ENCODE measurements around the gene PHF19.

Gene PHF19

DNA sequence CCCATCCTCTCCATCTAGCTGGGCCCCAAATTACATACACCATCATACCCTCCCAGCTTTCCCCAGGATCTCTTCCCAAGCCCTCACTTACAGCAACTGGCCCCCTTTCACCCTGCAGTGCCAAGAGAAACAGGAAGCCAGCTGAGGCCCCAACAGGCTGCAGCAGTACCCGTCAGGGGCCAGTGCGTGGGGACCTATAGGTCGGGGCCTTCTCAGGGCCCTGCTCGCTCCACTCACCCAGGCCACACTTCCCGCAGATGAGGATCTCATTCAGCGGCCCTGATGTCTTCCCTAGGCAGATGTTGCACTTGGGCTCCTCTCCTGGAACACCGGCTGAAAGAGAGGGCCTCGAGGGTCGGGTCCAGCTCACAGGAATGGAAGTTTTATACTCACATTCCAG lies 6.8 kb downstream of the PHF19 start:
- DNase-seq: no peak

DNA sequence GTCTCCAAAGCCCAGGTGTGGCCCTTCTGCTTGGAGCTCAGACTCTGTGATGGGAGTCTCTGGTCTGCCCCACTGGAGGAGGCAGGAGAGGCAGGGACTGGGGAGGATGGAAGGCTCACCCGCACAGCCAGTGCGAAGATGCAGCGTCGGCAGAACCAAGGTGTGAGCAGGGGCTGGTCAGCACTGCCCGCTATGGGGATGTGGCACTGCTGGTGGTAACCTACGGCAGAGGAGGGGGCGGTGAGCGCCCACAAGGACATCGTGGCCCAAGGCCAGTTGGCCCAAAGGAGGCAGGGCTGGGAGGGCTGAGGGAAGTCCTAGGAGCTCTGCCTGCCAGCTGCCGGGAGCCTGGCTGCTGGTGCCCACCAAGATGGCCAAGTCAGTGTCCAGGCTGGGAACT lies 7.3 kb downstream of the PHF19 start:
- no peak for DNase-seq

DNA sequence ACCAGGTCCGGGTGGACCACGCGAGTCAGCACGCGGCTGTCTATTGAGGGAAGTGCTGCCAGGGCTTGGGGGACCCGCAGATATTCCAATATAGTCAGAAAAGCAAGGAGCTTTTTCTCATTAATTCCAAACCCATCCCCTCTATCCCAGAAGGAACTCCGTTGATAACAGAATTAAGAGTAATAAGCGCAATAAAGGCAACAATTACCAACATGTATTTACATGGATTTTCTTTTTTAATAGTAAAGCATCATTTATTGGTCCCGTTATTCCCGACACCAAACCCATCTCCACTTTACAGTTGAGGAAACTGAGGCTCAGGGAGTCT lies 7.7 kb downstream of the PHF19 start:
- DNase-seq: no peak

DNA sequence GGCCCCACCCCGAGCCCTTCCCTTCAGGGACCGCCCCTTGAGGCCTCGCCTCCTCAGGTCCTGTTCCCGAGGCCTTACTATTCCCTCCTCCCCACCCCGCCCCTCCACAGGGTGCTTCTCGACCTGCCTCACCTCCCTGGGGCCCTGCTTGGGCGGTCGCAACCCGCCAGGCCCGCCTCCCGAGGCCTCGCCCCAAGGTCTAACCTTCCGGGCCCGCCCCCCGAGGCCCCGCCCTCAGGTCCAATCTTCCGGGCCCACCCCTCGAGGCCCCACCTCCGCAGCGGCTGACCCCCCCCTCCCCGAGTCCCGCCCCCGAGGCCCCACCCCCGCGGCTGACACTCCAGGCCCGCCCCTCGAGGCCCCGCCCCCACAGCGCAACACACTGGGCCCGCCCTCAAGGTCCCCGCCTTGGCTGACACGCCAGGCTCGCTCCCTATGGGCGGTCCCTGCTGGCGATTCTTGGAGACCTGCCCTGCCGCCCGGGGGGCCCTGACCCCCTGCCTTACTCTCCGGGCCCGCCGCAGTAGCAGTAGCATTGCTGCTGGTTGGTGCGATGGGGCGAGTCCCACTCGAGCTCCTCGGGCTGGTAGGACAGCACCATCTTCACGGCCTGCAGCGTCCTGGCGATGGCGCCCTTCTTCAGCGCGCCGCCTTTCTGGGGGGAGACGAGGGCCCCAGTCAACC lies 8.2 kb downstream of the PHF19 start:
- peak; percentile 87 for DNase-seq

DNA sequence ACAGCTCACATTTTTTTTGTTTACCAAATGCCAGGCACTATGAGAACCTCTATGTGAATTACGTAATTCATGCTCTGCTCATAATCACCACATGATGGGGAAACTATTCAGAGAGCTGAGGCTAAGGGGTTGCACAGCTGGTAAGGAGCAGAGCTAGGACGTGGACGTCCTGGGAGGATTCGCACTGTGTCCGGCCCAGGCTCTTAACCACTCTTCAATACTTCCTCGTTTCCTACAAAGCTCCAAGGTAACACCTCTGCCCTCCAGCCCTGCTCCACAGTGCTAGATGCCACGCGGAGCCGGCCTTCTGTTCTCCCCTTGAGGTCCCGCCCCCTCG lies 8.7 kb downstream of the PHF19 start:
- DNase-seq: no peak

DNA sequence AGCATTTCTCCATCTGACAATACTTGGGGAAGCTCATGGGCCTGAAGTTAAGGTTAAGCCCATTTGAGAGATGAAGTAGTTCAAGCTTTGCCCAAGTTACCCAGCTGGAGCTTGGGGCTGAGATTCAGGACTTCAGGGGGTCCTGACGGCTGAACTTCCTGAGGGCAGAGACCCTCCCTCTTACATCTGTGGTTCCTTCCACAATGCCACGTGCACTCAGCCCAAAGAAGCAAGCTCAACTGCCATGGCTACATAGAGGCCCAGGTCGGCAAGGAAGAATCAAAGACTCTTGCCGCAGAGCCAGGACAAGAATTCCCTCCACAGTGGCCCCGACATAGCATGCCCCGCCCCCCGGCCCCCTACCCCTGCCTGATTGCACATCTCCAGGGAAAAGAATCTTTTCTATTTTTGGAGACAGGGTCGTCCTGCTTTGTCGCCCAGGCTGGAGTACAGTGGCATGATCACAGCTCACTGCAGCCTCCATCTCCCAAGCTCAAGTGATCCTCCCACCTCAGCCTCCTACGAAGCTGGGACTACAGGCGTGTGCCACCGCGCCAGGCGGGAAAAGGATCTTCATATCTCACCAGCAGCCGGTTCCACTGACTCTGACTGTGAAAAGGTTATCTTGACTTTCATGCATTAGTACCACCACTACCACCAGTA lies 9.2 kb downstream of the PHF19 start:
- DNase-seq: no peak

DNA sequence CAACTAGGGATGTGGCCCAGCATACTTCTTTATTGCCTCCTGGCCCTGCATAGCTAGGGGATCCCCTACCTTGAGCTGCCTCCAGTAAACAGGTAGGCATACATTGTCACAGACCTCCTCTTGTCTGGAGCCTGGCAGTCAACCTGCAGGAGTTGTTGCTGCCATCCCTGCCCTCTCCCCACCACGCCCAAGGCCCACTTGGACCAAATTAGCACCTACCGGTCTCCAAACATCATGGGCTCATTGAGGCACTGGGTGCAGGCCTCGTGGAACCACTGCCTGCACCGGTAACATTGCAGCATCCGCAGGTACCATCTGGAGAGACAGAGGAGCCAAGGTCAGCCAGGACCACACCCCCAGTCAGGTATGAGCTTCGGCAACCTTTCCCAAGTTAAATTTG lies 10.3 kb downstream of the PHF19 start:
- no peak for DNase-seq

DNA sequence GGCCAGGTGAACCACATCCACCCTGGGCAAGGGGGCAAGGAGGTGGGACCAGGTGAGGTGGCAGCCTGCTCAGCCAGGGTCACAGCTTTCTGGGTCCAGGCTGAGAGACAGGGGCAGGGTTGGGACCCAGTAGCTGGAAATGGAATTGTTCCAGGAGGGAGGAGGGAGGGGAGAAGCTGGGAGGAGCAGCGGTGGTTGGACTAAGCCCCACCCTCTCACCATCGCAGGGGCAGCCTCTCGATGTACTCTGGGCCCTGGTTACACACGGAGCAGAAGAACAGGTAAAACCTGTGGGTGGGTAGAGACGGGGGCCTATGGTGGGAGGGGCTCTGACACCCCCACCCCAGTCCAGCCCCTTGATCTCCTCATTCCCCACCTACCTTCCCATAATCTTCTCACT lies 11.2 kb downstream of the PHF19 start:
- no peak for DNase-seq

DNA sequence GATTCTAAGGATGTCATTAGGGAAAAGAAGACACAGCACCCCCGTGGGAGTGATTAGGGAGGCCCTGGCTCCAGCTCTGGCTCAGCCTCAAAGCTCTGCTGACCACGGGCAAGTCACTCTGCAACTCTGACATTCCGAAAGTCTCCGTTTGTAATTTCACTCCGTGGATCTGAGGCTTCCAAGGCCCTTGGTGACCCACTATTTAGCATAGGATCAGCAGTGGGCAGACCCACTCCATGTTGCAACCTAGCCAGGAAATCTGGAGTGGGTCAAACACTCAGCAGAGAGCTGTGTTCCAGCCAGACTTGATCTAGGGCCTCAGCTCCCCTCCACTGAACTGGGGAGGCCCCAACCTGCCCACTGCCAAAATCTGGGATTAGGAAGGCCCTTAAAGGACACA lies 11.8 kb downstream of the PHF19 start:
- DNase-seq: no peak

DNA sequence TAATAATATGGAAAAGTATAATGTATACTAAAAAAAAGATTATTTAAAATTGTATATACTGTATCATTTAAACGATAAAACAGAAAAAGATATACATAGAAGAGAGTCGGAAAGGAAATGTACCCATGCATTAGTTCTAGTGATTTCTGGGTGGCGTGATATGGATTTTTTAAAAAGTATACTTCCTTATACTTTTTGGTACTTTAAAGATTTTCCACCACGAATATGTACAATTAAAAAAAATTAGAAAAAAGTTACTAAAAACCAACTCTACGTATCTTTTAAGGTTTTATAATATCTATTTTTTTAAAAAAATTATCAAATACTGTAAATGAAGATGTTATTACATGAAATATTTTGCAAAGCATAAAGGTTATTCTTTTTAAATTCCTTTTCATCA lies 12.3 kb downstream of the PHF19 start:
- no peak for DNase-seq

DNA sequence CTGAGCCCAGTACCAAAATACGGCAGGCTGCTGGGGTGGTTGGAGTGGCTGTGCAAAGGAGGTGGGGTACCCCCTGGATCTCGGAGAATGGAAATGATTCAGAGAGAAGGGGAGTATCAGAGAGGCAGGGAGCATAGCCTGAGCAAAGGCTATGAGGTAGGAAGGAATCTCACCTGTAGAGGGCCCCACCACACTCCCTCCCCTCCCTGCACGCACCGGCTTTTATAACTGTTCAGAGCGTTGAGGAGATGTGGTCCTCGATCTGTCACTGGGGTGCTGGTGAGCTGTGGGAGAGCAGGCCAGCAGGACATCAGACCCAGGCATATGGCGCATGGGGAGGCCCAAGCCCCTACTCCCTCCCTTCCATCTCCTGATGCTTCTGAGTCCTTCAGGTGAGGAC lies 13.2 kb downstream of the PHF19 start:
- no peak for DNase-seq

DNA sequence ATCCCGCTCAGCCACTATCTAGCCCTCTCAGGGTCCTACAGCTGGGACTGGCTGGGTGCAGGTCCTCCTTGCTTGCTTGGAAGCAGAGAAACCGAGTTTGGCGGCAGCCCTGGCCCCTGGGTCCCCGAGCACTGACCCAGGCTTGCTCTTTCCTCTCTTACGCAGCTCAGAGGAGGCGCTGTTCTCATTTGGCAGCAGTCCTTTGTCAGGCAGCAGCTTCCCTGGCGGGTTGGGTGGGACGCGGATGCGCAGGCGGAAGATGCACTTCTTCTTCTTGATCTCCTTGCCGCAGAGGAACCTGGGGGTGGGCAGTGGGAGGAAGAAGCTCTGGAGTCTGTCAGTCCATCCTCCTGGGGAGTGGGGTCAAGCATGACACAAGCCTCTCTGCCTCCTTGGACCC lies 14.5 kb downstream of the PHF19 start:
- DNase-seq: no peak

DNA sequence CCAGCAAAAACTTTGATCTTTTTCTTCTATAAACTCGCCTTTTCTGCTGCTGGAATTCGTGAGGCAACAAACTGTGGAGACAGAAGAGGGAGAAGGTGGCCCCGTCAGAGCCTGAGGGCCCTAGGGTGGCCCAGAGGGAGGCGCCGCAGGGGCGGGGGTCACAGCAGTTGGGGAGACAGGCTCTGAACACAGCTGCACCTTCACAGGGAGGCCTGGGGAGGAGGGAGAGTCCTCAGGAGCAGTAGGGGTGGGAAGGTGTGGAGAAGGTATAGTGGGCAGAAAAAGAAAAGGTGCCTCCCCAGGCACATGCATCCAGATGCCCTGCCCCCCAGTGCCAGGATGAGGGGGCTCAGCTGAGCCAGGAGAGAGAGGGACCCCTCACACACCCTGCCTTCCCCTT lies 15.1 kb downstream of the PHF19 start:
- no peak for DNase-seq

DNA sequence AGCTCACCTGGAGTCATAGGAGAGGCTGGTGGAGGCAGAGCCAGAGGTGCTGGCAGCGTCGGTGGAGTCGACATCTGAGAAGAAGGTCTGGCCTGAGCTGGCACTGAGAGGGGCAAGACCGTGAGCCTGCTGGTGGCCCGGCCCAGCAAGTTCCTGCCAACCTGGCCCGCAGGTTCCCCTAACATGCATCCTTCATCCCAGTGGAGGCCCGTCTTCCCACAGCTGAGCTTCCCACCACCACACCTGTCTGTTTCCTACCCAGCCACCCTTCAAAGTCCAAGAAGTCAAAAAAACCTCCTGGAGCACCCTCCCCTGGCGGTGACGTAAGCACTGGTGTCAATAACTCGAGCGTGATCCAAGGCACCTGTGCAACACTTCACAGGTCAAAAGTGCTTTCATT lies 16.9 kb downstream of the PHF19 start:
- no peak for DNase-seq

DNA sequence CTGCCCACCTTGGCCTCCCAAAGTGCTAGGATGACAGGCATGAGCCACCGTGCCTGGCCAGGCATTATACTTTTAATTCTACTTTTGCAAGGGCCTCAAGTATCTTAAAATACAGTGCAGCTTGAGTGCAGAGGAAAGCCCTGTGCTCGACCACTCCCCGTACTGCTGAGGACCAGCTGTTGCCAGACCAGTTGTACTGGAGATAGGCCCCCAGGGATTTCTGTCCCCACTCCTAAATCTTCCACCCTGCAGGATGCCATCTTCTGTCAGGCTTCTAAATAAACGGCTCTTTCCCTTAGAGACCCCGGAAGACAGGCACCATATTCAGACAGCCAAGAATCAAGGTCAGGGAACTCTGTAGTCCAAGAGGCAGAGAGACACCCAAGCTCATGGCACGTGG lies 17.6 kb downstream of the PHF19 start:
- no peak for DNase-seq

DNA sequence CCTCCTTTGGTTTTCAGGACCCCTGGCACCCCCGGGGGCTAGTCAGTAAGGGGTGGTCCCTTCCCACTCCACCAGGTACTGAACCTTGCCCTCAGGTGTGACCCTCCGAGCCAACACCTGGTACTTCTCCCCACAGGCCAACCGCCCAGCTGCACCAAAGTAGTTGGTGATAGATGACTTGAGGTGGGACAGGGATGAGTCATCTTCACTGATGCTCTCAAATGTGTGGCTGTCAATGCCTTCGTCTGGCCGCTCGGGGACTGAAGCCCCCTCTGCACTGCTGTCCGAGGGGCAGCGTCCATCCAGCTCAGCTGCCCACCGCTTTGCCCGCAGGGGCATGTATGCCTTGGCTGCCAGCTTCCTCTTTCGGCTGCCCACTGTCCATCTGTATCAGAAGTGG lies 19.1 kb downstream of the PHF19 start:
- no peak for DNase-seq

DNA sequence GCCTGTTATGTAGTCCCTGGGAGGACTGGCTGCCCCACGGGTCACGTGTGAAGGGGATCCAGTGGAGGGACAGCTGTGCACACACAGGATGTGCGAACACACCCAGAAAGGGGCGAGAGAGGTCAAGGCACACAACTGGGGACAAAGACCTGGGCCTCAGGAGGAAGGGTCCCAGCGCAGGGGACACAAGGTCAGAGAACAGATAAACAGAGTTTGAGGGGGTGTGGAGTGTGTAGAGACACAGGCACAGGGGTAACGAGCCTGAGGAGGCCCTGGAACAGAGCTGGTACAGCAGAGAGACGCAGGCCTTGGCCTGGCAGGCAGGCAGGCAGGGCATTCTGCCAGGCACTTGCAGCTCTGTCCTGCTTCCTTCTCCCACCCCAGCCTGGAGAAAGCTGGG lies 19.5 kb downstream of the PHF19 start:
- DNase-seq: no peak

DNA sequence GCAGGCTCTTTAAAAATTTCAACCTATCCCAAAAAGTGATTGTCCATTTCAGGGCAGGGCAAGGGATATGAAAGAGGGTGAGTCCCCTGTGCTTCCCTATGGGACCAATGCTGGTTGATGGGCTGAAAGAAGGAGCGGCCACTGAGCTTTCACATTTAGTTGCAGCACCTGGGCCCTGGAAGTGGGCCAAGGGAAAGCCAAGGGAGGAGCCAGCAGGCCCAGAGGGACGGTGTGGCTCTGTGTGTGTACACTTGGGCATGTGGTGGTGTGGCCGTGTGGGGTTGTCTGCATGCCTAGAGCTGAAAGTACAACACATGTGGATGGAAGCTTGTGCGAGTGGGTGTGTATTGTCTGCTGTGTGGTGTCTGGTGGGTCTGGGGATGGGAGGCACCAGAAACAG lies 20.3 kb downstream of the PHF19 start:
- DNase-seq: no peak

DNA sequence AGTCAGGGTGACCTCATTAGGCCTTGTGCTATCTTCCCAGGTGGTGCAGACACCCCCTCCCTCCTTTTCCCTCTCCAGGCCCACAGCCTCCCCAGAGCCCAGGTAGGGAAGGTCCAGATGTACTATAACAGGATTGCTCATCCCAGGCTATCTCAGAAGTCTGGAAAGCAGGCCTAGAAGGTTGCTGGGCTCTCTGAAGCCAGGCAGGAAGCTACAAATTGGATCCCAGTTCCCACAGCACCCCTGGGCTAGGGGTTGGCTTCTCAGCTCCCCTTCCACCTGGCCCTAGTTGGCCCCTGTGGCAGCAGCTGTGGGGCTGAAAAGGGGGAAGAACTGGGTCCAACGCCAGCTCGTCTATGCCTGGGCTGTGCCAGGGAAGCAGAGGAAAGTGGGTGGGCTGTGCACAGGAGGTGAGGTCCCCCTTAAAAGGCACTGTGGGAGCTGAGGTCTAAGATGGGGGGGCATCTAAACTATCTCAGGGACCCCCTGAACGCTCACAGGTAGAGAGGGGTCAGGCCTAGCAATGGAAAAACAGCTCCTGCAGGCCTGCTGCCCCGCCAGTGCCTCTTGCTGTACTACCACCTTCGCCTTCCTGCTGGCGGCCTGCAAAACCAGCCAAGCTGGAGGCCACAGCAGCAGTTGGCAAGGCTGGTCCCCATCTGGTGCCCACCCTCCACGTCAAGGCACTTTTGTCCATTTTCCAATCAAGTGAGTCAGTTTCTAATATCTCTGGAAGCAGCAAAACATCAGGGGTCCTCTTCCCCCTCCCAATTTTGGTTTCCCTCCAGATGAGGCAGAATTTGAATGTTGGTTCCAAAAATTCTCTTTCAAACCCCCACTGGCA lies 20.9 kb downstream of the PHF19 start:
- DNase-seq: no peak

DNA sequence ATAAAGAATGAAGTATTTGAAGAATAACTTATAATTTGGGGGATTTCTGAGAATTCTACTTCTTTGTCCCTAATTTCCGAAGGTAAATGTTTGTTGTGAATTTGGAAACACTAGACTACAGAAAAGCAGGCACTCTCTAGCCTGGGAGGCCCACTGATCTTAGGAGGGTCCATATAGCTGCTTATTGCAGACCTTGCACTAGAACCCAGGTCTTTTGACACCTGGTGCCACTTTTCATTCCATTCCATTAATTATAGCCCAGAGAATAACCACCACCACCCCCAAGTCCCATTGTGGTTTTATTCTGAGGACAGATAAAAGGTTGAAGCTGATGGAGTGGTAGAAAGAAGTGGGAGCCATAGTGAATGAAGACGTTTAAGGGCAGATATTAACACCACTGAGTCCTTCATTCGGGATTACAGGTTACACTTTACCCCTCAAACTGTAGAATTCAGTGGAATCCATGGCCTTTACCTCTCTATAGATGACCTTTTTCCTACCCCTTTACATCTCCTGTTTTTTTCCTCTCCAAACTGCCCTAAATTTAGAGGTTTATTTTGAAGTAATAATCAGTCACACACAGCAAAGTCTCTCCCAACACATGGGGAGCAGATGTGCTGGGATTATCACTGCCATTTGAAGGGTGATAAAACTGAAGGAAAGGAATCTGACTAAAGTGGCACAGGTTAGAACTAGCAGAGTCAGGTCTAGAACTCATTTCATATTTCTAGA lies 22.2 kb downstream of the PHF19 start:
- no peak for DNase-seq

DNA sequence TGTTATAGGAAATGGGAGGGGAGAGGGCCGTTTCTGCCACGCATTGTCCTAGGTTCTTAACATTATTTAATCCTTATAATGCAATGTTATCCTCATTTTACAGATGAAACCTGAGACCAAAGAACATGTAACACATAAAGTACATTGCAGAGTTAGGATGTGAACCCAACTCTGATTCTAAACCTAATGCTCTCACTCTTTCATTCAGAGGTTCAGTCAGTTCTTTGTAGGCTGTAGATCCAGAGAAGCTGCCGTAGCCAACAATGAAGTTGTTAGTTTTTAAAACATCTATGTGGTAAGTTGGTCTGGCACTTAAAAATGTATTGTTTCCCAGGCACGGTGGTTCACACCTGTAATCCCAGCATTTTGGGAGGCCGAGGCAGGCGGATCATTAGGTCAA lies 23.8 kb downstream of the PHF19 start:
- DNase-seq: no peak

DNA sequence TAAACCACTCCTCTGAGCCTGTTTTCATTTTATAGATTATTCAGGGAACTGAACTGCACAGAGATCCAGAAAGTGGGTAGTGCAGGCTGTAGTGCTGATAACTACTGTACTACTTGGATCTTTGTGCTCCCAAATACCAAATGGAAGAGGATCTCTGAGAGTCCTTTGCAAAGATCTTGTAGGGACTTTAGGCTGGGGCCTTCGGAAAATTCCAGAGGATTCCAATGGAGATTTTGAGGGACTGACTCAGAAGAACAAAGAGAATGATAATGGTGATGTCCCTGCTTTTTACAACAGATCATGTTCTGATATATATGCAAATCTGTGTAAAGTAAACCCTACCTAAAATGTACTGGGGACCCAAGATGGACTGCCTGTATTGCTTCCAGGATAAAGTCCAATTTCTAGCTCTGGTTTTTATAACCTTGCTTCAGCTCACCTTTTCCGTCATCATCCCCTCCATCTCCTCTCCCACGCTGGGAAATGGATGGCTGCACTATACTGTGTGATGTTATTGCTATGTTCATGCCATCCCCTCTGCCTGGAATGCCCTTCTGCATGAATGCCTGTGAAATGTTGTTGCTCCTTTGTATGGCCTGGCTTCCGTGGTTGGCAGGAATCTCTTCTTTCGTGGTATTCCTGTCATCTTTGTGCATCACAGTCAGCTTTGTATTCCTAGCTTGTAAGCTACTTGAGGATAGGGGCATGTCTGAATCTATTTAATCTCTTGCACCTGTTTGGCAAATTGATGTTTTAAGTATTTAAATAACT lies 24.6 kb downstream of the PHF19 start:
- DNase-seq: no peak

DNA sequence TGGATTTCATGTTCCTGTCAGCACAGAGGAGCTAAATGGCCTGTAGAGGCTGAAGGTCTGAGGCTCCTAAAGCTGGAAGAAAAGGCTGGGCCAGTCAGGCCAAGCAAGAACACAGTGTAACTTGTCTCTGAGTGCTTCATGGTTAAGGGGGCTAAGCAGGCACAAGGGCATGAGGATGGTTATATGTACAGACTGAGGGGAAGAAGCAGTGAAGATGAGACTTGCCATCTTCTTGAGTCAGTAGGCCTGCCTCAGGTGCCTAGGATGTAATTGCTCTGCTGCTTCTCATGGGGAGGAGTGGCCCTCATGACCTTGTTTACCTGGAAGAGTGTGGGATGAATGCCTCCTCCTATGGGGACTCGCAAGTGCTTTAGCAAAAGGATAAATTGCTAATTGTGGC lies 25.5 kb downstream of the PHF19 start:
- DNase-seq: no peak
